Glutamatergic neuron (in vitro differentiated cells): ENCODE data around the gene ITSN1. TPM values are rescaled to one million over a fixed set of nuclear protein-coding genes. Genes with fewer than 3 reads are reported as not detected.
A peak's percentile ranks its signal among the peaks of the same experiment; 100 is the strongest.

Experiments
- DNase-seq: peaks from one replicate; pipeline ENCODE4 v3.0.0; 2022
- H3K27ac Mint-ChIP-seq: one replicate; pipeline ENCODE4 v1.8.0; 2020; ENCODE audit warnings: mild to moderate bottlenecking, mixed read lengths, inconsistent platforms; ENCODE audit not compliant: unreplicated experiment
- H3K27me3 Mint-ChIP-seq: one replicate; pipeline ENCODE4 v1.8.0; 2020; ENCODE audit warnings: mild to moderate bottlenecking, moderate library complexity, mixed read lengths, inconsistent platforms; ENCODE audit not compliant: unreplicated experiment
- H3K36me3 Mint-ChIP-seq: one replicate; pipeline ENCODE4 v1.8.0; 2020; ENCODE audit warnings: mild to moderate bottlenecking, mixed read lengths, inconsistent platforms; ENCODE audit not compliant: unreplicated experiment
- H3K4me1 Mint-ChIP-seq: one replicate; pipeline ENCODE4 v1.8.0; 2020; ENCODE audit warnings: mild to moderate bottlenecking, low read depth, mixed read lengths, inconsistent platforms; ENCODE audit not compliant: unreplicated experiment
- H3K4me3 Mint-ChIP-seq: one replicate; pipeline ENCODE4 v1.8.0; 2020; ENCODE audit warnings: mild to moderate bottlenecking, mixed read lengths, inconsistent platforms; ENCODE audit not compliant: unreplicated experiment
- H3K9me3 Mint-ChIP-seq: one replicate; pipeline ENCODE4 v1.8.0; 2020; ENCODE audit warnings: mild to moderate bottlenecking, moderate library complexity, mixed read lengths, inconsistent platforms; ENCODE audit not compliant: unreplicated experiment
- total RNA-seq: library from RNA; stranded (reverse); fragmentation: NEBNext Ultra II Directional; extraction: Animal tissue kit (Norgen Biotek cat#: 25700); gene quantifications from one replicate; pipeline ENCODE4 v1.2.1, GENCODE V29; 2021; ENCODE audit not compliant: unreplicated experiment
- TF ChIP-seq, protein P1 (sequence below): fragments of 200-600 bp; sonication (generic); IDR thresholded peaks from one replicate; pipeline ENCODE4 v1.5.0; 2021; ENCODE audit not compliant: partially characterized antibody, unreplicated experiment

The ITSN1 gene
- total RNA-seq, 1 donor from 2014 or later, result 89.1 TPM

DNA sequence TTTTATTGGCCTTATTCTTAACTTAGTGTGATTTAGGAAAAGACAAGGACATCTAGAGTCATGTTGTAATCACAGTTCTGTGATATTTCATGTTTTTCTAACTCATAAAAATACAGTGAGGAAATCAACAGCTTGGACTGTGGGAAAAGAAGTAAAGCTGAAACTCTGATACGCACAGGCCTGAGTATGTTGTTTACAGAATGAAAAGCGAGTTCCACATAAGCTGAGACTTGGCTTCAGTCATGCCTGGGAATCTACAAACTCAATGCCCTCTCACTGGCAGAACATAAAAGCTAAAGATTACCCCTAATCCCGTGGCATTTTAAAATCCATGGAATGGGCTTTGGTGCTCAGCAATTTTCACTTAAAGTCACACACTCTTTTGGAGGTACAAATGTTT, 296.9 kb downstream of the ITSN1 start:
- DNase-seq, result no peak
- peaks cover 2% of the 10 kb centered on the region for H3K36me3 Mint-ChIP-seq
- no peaks in the 10 kb centered on the region for H3K9me3 Mint-ChIP-seq
- no peak overlapping the region for H3K4me3 Mint-ChIP-seq
- no peaks in the 10 kb centered on the region for H3K4me1 Mint-ChIP-seq
- H3K27ac Mint-ChIP-seq, result no peak overlapping the region
- TF ChIP-seq, protein P1, sequence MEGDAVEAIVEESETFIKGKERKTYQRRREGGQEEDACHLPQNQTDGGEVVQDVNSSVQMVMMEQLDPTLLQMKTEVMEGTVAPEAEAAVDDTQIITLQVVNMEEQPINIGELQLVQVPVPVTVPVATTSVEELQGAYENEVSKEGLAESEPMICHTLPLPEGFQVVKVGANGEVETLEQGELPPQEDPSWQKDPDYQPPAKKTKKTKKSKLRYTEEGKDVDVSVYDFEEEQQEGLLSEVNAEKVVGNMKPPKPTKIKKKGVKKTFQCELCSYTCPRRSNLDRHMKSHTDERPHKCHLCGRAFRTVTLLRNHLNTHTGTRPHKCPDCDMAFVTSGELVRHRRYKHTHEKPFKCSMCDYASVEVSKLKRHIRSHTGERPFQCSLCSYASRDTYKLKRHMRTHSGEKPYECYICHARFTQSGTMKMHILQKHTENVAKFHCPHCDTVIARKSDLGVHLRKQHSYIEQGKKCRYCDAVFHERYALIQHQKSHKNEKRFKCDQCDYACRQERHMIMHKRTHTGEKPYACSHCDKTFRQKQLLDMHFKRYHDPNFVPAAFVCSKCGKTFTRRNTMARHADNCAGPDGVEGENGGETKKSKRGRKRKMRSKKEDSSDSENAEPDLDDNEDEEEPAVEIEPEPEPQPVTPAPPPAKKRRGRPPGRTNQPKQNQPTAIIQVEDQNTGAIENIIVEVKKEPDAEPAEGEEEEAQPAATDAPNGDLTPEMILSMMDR, result no peak
- H3K27me3 Mint-ChIP-seq, result peaks cover 2% of the 10 kb centered on the region

DNA sequence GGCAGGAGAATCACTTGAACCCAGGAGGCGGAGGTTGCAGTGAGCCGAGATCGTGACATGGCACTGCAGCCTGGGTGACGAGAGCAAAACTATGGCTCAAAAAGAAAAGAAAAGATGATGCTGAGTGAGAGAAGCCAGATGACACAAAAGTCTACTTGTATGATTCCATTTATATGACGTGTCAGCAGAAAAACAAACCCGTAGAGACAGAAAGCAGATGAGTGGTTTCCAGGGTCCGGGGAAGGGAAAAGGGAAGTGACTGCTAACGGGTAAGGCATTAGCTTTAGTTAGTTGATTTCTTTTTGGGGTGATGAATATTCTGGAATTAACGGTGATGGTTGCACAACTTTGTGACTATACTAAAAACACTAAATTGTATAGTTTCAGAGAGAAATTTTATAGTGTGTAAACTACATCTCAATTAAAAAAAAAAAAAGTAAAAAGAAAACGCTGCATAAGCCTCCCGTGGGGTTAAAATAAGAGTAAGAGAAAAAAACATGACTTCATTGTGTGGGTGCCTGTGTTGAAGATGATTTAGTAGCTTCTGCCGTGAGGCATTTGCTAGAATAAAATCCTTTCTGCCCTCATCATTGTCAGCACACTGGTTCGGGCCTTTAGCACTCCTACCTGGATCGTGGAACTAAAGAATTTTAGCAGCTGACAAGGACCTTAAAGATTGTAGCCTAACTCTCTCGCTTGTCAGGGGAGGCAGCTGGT, 298.0 kb downstream of the ITSN1 start:
- Mint-ChIP-seq H3K4me1 (no peaks in the 10 kb centered on the region), H3K36me3 (peaks cover 10% of the 10 kb centered on the region), H3K27ac (no peak overlapping the region), H3K27me3 (peaks cover 2% of the 10 kb centered on the region), H3K4me3 (no peak overlapping the region), H3K9me3 (no peaks in the 10 kb centered on the region)
- TF ChIP-seq, protein P1, result no peak
- no peak for DNase-seq

DNA sequence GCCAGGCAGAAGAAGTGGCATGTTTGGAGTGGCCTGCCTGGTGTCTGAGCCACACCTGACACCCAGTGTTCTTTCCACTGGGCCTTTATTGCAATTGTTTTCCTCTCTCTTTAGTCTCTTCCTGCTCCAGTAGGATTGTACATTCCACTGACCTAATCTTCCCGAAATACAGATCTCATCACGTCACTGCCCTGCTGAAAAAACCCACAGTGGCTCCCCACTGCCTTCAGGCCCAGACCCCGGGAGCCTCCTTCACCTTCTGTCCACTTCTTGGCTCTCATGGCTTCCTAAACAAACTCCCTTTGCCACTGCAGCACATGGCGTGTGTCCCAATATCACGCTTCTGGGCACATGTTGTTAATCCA, 298.6 kb downstream of the ITSN1 start:
- peak overlapping the region; percentile 3 for H3K27ac Mint-ChIP-seq
- no peak overlapping the region for H3K4me3 Mint-ChIP-seq
- H3K27me3 Mint-ChIP-seq, result peaks cover 2% of the 10 kb centered on the region
- H3K9me3 Mint-ChIP-seq, result no peaks in the 10 kb centered on the region
- peaks cover 10% of the 10 kb centered on the region for H3K36me3 Mint-ChIP-seq
- no peaks in the 10 kb centered on the region for H3K4me1 Mint-ChIP-seq
- TF ChIP-seq, protein P1, result no peak
- DNase-seq, result no peak

DNA sequence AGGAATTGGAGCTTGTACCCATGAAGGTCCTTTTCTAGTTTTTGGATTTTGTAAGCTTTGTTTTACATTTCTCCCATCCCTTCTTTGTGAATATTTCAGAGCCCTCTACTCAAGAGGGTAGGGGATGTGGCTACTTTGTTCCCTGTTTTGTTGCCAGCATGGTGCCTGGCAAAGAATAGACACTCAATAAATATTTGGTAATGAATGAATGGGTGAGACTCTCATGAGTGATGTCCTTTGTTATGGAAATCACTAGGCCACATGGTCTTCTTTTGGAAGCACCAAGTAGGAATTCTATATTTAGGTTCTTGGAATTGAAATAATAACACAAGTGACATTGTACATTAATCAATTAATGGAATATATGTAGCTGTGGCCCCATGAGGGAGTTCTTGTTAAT, 300.1 kb downstream of the ITSN1 start:
- peaks cover 2% of the 10 kb centered on the region for H3K27me3 Mint-ChIP-seq
- peaks cover 10% of the 10 kb centered on the region for H3K36me3 Mint-ChIP-seq
- no peak overlapping the region for H3K27ac Mint-ChIP-seq
- no peaks in the 10 kb centered on the region for H3K9me3 Mint-ChIP-seq
- TF ChIP-seq, protein P1, result no peak
- DNase-seq, result no peak
- no peak overlapping the region for H3K4me3 Mint-ChIP-seq
- H3K4me1 Mint-ChIP-seq, result peaks cover 2% of the 10 kb centered on the region

DNA sequence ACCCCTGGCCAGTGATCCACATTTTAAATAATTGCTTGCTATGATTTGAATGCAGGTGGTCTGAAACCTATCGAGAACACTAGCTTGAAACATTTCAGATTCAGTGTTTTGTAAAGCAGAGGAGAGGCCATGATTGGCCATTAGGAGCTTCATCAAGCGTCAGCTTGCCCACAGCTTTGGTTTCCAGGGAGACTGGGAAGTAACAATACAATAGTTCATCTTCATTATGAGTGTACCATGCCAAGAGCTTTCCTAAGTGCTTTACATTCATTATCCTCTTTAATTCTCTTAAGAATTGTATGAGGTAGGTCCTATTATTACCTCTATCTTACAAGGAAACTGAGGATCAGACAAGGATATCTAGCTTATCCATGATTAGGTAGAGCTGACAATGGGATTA, 301.0 kb downstream of the ITSN1 start:
- Mint-ChIP-seq H3K4me3 (no peak overlapping the region), H3K9me3 (no peaks in the 10 kb centered on the region), H3K36me3 (peaks cover 10% of the 10 kb centered on the region), H3K27ac (no peak overlapping the region), H3K27me3 (peaks cover 2% of the 10 kb centered on the region), H3K4me1 (peaks cover 9% of the 10 kb centered on the region)
- no peak for DNase-seq
- TF ChIP-seq, protein P1, result no peak
